GM21619 (cell line): ENCODE data around the gene CPLX1.

Experiments
- ATAC-seq: cut with Tn5 transposase; IDR thresholded peaks from one replicate; pipeline ENCODE4 v1.9.1; 2021; ENCODE audit not compliant: unreplicated experiment

CPLX1 gene

DNA sequence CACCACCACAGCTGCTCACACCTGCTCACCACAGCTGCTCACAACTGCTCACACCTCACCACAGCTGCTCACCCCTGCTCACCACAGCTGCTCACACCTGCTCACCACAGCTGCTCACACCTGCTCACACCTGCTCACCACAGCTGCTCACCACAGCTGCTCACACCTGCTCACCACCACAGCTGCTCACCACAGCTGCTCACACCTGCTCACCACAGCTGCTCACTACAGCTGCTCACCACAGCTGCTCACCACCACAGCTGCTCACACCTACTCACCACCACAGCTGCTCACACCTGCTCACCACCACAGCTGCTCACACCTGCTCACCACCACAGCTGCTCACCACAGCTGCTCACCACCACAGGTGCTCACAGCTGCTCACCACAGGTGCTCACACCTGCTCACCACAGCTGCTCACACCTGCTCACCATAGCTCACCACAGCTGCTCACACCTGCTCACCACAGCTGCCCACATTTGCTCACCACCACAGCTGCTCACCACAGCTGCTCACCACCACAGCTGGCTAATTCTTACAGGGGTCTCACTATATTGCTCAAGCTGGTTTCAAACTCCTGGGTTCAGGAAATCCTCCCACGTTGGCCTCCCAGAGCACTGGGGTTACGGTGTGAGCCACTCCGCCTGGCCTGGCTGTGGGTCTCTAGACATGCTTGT lies 30.4 kb upstream of the CPLX1 start:
- ATAC-seq = no peak

DNA sequence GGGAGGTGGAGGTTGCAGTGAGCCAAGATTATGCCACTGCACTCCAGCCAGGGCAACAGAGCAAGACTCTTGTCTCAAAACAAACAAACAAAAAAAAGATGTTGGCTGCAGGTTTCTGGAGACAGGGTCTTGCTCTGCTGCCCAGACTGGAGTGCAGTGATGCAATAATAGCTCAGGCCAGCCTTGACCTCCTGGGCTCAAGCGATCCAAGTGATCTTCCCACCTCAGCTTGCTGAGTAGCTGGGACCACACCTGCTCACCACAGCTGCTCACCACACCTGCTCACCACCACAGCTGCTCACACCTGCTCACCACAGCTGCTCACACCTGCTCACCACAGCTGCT lies 29.9 kb upstream of the CPLX1 start:
- no peak for ATAC-seq

DNA sequence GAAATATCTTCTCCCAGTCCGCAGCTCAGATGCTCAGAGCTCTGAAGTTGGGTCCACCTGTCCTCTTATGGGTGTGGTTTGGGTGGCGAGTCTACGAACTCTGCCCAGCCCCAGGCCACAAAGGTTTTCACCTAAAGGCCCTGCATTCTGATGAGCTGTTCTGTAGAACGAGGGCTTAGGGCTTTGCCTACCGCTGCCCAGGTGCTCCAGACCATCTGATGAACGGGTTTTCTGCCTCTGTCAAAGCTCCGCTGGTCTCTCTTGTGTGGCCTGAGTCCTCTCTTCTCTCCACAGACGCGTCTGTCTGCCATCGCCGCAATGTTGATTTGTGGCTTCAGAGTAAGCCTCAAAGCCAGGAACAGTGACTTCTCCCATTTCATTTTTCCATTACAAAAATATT lies 28.4 kb upstream of the CPLX1 start:
- no peak for ATAC-seq

DNA sequence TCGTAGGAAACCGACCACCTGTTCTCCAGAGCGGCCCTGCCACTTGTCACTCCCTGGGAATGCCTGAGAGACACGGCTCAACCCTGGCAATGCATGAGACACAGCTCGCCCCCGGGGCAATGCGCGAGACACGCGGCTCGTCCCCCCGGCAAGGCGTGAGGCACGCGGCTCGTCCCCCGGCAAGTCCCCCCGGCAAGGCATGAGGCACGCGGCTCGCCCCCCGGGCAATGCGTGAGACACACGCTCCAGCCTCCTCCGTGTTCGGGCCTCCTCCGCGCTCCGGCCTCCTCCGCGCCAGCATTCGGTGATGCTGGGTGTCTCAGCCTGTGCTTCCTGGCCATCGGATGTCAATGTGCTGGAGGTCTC lies 27.5 kb upstream of the CPLX1 start:
- ATAC-seq = no peak

DNA sequence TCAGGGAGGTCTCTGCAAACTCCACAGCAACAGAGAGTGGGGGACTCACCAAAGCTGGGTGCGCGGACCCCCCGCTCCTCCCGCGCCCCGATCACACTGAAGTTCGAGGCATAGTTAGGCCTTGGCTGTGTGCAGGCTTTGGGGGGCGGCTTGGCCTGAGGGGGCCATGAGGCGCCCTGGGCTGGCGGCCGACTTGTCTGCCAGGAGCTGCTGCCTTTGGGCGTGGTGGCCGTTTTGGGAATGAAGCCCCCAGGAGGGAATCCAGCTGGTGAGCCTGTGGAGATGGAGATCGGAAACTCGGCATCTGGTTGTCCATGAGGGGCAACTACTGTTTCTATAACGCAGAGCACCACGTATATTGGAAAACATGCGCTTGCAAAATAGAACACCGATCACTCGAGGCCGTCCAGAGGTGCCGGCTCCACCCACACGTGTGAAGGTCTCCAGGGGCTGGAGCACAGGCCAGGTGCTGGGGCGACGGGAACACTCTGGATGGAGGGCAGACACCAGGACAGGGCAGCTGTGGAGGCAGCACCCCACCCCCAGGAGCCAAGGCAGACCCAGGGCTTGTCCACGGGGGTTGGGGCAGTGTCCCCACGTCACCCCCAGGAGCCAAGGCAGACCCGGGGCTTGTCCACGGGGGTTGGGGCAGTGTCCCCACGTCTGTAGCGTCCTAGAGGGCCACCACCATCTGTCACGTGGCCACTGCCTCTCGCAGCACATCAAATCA lies 25.9 kb upstream of the CPLX1 start:
- no peak for ATAC-seq

DNA sequence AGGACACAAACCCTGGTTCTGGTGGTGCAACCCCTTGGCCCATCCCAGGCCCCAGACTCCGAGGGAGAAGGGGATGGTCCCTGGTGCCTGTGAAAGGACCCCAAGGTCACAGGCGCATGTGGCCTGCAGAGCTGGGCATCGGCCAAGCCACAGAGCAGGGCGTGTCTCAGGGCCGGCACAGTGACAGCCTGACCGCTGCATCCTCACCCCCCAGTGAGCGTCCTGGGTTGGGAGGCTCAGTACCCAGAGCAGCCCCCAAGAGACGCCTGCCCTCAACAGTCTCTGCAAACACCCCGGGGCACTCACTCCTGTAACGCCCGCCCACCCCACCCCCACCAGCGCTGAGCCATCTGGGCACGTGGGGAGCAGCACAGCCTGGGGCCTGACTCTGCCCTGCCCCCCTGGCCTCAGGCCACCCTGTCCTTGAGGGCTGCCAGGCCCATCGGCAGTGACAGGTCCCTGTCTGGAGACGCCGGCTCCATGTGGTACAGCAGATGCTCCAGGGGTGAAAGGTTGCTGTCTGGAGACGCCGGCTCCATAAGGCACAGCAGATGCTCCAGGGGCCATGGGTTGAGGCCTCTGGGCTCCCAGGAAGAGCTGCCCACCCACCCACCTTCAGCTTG lies 24.5 kb upstream of the CPLX1 start:
- no peak for ATAC-seq

DNA sequence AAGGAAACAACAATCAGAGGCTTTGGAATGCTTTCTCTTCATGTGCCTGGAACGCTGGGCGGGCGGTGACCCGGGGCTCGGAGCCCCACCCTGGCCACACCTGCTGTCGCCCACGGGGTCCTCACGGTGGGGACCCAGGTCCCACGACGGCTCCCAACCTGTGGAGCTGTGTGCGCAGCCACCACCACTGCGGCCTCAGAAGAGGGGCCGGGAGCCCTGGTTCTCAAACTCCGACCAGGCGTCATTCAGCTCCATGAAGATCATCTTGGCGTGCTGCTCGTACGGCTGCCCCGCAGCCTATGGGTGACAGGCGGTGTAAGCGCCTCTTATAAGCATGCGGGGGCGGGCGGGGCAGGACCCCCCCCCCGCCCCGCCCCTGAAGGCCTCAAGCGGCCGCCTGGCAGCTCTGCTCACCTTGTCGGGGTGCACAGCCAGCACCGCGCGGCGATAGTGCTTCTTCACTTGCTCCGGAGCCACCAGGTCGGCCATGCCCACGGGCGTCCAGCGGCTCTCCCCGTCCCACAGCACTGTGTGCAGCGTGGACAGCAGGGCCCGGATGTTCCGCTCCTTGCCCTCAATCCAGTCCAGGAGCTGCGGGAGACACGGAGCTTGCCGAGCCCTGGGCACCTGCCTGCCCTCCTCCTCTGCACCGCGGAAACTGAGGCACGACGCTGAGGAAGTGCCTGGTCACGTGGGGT lies 23.7 kb upstream of the CPLX1 start:
- ATAC-seq = no peak

DNA sequence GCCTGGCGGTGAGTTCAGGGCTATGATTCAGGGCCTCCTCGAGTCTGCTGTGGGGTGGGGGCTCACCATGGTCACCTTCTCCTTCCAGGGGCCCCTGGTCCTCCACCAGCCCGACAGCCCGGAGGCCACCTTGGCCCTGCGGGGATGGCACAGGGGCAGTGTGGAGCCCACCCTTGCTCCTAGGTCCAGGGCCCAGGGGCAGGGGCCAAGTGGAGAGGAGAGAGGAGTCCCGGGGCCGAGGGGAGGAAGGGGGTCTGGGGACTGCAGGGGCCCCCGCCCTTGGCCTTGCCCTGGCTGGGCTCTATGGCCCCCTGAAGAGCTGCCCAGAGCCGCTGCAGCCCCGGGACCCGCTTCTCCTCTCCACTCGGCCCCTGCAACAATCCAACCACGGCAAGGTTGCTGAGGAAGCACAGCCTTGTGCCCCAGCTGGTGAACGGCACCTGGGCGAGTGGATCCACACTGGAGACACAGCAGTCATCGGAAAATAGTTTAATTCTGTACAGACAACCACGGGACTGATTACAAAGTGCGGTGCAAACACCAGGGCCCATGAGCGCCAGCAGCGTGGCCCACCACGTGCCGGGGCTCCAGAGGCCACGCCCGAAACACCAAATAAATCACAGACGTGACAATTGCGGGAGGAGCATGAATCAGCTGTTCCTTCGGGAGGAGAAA lies 23.0 kb upstream of the CPLX1 start:
- ATAC-seq = no peak

DNA sequence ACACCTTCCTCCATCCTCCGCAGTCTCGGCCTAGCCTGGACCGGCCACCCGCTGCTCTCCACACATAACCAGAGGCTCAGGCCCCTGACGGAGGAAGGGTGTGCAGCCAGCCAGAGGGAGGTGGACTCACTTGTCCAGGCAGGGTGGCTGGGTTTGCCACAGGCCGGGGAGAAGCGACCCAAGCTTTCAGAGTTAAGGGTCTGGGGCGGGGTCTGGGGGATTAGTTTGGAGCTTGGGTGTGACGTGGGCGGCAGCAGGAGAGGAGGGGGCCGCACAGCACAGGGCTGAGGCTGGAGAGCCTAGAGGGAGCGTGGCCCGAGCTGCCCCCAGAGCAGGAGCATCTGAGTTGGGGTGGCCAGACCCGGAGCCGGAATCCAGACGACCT lies 22.4 kb upstream of the CPLX1 start:
- no peak for ATAC-seq

DNA sequence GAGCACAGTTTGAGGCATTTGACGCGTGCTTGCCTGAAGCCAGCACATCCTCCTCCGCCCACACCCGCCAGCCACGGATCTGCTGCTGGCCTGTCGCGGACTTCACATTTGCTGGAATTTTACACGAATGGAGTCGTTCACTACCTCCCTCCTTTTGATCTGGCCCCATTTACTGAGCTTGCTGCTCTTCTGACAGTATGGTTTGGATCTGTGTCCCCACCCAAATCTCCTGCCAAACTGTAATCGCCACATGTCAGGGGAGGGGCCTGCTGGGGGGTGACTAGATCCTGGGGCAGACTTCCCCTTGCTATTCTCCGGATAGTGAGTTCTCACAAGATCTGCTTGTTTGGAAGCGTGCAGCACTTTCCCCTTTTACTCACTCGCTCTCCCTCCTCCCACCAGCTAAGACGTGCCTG lies 19.9 kb upstream of the CPLX1 start:
- ATAC-seq = no peak

DNA sequence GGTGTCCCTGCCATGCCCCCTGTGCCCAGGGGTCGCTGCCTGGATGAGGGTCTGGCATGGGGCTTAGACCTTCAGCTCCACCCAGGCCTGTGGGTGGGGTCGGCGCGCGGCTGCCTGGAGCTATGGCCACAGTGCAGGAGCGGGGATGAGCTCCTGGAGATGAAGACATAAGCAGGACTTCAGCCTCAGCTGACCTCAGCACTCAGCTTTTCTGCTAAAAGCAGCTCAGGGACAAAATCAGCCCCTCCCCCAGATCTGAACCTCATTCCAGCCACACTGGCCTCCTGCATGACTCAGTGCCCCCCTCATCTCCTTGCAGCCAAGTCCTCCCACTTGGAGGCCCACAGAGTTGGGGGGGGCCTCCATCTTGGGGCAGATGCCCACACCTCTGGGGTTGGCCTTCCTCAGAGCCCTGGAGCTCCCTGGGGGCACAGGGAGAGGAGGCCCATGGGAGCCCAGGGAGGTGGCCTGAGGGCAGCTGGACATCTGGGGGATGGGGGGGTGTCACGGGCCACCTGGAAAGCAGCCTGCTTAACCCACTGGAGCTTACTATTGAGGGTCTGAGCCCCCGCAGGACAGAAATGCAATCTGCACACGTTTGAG lies 19.4 kb upstream of the CPLX1 start:
- ATAC-seq = no peak

DNA sequence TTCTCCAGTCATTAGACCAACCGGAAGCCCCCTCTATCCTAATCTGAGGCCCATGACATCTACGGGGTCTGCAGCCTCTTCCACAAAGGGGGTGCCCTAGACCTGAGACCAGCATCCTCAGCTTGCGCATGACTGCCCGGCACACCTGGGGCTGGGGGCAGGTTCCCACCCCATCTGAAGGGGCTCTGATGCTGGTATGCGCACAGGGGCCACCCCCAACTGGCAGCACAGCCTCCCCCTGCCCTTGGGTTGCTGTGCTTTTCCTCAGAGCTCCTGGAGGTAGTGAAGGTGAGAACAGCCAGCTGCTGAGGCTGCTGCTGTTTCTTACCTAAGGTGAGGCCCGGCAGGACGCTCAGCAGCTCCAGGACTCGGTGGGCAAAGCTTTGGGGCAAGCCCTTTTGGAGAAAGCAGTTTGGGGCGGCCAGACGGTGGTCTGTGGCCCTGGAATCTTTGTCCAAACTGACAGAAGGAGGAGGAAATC lies 18.9 kb upstream of the CPLX1 start:
- no peak for ATAC-seq

DNA sequence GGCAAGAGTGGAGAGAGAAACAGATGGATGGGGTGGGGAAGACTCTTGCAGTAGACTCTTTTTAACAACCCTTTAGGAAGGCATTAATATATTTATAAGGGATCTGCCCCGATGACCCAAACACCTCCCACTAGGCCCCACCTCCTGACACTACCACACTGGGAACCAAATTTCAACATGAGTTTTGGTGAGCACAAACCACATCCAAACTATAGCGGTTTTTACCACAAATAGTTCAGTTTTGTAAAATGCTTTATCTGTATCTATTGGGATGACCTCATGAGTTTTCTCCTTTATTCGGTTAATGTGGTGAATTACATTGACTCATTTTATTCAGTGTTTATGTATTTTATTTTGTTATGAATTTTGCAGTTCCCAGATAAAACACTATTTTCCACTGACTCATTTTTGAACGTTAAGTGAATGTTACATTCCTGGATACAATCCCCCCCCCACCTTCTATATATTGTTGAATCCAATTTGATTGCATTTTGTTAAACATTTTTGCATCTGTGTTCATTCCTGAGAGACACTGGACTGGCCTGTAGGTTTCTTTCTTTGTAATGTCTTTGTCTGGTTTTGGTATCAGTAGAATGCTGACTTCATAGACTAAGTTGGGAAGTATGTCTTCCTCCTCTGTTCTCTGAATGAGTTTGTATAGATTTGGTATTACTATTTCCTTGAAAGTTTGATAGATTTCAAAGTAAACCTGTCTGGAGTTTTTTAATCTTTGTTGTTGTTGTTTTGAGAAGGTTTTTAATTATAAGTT lies 13.9 kb upstream of the CPLX1 start:
- ATAC-seq = no peak

DNA sequence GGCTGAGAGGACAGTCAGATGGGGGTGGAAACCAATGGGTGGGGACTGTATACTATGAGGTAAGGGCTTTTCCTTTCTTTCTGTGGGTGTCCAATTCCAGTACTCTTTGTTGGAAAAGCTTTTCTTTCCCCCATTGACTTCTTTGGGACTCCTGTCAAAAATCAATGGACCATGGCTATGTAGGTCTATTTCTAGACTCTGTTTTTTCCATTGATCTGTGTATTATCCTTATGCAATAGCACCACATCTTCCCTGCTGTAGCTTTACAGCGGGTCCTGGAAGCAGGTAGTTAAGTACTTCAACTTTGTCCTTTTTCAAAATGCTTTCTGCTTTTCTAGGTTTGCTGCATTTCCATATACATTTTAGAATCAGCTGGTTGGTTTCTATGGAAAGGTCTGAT lies 11.8 kb upstream of the CPLX1 start:
- ATAC-seq = no peak

DNA sequence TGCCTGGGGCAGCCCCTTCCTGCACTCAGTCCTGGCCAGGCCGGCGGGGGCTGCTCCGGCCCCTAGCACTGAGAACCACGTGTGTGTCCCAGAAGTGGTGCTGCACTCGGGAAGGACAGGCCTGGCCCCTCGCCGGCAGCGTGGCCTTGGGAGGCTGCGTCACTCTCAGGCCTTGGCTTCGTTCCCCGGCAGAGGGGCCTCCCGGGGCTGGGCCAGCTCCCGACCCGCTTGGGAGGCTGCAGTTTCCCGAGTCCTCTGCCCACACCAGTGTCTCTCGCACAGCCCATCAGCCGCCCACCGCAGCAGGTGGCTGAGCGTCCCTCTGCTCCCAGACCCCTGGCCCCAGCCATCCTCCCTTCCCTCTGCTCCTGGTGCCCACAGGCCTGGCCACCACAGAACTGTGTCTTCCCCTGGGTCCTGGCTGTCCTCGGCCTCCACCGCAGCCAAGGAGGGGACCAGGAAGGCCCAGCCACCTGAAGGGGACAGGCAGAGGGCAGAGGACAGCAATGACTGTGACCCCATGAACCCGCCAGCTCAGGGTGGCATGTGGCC lies 10.9 kb upstream of the CPLX1 start:
- ATAC-seq = no peak

DNA sequence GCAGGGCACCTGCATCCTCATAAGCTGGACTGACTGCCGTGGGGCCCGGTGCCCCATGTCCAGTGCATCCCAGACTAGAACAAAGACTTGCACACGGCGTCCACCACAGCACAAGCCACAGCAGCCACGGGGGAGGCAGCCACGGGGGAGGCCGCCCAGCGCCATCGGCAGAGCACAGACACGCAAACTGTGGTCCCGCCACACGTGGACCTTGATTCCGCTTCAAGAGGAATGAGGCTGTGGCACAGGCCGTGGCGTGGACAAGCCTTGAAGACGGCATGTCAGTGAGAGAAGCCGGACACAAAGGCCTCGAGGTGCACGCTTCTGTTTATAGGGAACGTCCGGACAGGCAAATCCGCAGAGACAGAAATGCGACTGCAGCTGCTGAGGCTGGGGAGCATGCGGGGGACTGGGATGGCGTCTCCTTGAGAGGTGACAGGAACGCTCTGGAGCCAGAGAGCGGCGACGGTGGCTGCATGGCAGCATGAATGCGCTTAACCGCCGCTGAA lies 10.1 kb upstream of the CPLX1 start:
- ATAC-seq = no peak

DNA sequence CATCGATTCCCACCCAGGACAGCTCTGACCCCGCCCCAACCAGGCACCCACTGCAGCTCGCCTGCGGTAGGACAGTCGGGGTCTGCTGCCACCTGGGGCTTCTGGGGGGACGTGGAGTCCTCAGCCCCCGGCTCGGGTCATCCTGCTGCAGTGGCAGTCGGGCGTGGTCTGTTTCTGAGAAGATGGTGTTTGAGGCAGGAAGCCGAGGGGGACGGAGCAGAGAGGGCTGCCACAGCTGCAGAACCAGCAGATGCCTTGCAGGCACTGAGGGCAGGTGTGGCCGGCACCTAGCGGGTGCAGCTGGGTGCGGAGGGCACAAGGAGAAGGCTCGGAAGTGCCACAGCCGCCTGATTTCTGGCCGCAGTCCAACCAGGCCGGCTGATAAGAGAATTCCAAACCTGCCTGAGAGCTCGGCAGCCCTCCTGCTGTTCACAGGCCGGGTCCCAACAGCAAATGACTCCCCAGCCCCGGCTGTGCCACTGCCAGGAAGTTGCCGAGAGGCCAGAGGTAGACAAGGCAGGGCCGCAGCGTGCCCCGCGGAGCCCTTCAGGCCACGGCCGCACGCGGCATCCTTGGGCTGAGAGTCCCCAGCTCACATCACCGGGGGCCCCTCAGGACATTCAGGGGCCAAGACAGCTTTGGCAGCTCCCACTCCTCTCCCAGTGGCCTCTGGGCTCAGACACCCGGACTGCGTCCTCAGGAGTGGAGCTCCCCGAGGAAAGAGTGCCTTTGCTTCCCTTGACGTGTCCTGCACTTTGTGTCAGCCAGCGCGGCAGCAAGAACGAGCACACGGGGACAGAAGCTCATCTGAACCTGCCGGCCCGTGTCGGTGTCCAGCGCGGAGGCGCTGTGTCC lies 9.4 kb upstream of the CPLX1 start:
- ATAC-seq = no peak

DNA sequence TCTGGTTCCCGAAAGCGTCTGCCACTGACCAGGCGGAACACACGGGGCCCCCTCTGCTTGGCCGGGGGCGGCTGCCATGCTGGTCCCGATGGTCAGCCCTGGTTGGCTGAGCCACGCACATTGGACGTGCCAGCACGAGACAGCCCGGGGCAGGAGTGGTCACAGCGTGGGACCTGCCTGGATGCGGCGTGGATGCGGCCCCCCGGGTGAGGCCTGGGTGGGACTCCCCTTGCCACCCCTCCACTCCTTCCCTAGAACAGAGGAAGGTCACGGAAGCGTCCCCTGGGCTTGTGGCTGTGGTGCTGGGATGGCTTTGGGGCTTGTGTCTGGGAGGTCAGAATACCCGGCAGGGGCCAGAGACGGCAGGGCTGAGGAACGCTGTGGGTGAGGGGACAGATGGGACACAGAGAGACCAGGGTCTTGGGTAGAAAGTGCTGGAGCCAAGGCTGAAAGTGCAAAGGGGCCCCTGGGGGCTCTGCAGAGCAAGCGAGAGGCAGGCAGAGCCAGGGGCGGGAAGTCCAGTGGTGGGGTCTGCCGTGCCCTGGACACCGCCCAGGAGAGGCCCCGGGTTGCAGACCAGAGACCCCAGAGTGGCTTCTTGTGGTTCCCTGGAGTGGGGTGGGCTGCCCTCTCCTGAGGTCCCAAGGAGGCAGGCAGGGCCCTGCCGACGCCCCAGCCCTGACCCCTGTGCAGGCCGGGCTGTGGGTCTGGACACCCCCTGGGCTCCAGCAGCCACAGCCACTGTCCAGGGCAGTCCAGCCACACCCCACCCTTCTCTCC lies 8.6 kb upstream of the CPLX1 start:
- no peak for ATAC-seq
